Spleen (tissue), 11 donors: ENCODE data around the gene ITGA6. TPM values are rescaled to one million over a fixed set of nuclear protein-coding genes. Genes with fewer than 3 reads are reported as not detected.

ENCODE experiments used
- DNase-seq: peaks from one replicate; pipeline ENCODE4 v3.0.0-alpha.2; 2020
- H3K27ac ChIP-seq, 8 donors: fragments of 200-600 bp; sonication (generic) in 7 of 8; 1 replicate in 4 of 8; 2 replicates in 4 of 8; pipeline versions ENCODE4 v1.5.0 to v1.8.0; 2016 to 2021; ENCODE audit warnings: inconsistent platforms in 4 of 8, mild to moderate bottlenecking in 4 of 8, moderate library complexity in 1 of 8
- H3K27me3 ChIP-seq, 7 donors: fragments of 200-600 bp; sonication (generic) in 6 of 7; replicated peaks in 1 of 7; 1 replicate in 4 of 7; 2 replicates in 3 of 7; pipeline versions ENCODE4 v1.5.0 to v1.8.0; 2016 to 2021; ENCODE audit warnings: inconsistent platforms in 3 of 7, mild to moderate bottlenecking in 1 of 7
- H3K36me3 ChIP-seq, 6 donors: fragments of 200-600 bp; sonication (generic) in 5 of 6; 1 replicate in 4 of 6; 2 replicates in 2 of 6; pipeline versions ENCODE4 v1.5.0 to v1.8.0; 2016 to 2021; ENCODE audit warnings: inconsistent platforms in 2 of 6
- H3K4me1 ChIP-seq, 6 donors: fragments of 200-600 bp; sonication (generic) in 5 of 6; 1 replicate in 3 of 6; 2 replicates in 3 of 6; pipeline versions ENCODE4 v1.5.0 to v1.8.0; 2016 to 2021; ENCODE audit warnings: inconsistent platforms in 3 of 6
- H3K4me3 ChIP-seq, 8 donors: fragments of 200-600 bp; sonication (generic) in 7 of 8; 1 replicate in 4 of 8; 2 replicates in 4 of 8; pipeline versions ENCODE4 v1.5.0 to v1.8.0; 2016 to 2021; ENCODE audit warnings: inconsistent platforms in 4 of 8, mild to moderate bottlenecking in 4 of 8, moderate library complexity in 2 of 8
- H3K9me3 ChIP-seq, 8 donors: fragments of 200-600 bp; sonication (generic) in 7 of 8; 1 replicate in 4 of 8; 2 replicates in 4 of 8; pipeline versions ENCODE4 v1.5.0 to v1.8.0; 2016 to 2021; ENCODE audit warnings: inconsistent platforms in 4 of 8
- POLR2A ChIP-seq, 3 donors: fragments of 450-650 bp; IDR thresholded peaks; one replicate each; pipeline ENCODE4 v1.5.1; 2017; ENCODE audit warnings: antibody characterized with exemption in 3 of 3, mild to moderate bottlenecking in 1 of 3
- POLR2AphosphoS5 ChIP-seq, 3 donors: sonication (generic); formaldehyde crosslinking; IDR thresholded peaks; one replicate each; pipeline ENCODE4 v1.5.1; 2017; ENCODE audit warnings: antibody characterized with exemption in 3 of 3
- WGBS, 5 donors: extraction: QIAGEN DNeasy Blood & Tissue Kit in 3 of 5; methylation state at CpG; one replicate each; pipeline versions ENCODE4 v1.1.5 to v1.1.7; 2013 to 2018; 5-methylcytosine and 5-hydroxymethylcytosine counted together
- intact Hi-C: fragments of 100-400 bp; cut with DNase I; formaldehyde crosslinking; loops from one replicate; pipeline ENCODE4 v1.15.0; 2023; ENCODE audit warnings: low total_unique reads
- polyA plus RNA-seq, 3 donors: library from polyadenylated mRNA; stranded (reverse); fragments of 200-250 nt; gene quantifications; one replicate each; pipeline ENCODE4 v1.2.1, GENCODE V29; 2013
- total RNA-seq, 7 donors: library from RNA; depleted of rRNA in 3 of 7; stranded (reverse); fragments of >200 nt in 3 of 7; fragmentation: NEBNext Ultra II Directional in 4 of 7; extraction: Animal tissue kit (Norgen Biotek cat#: 25700) in 4 of 7; gene quantifications; one replicate each; pipeline versions ENCODE4 v1.1.0 to v1.2.1, GENCODE V29; 2016 to 2021
- TF ChIP-seq, protein P1 (sequence below), 11 experiments: fragments of 200-600 bp in 7 of 11; fragments of 450-650 bp in 4 of 11; sonication (generic) in 4 of 11; IDR thresholded peaks in 8 of 11; conservative IDR thresholded peaks in 3 of 11; 1 replicate in 7 of 11; 2 replicates in 4 of 11; pipeline versions ENCODE4 v1.4.0 to v1.8.0; 2016 to 2021; ENCODE audit warnings: antibody characterized with exemption in 11 of 11, inconsistent platforms in 4 of 11, mild to moderate bottlenecking in 1 of 11
- donor health status: healthy with polysubstance abuse.
- donor health status: DM: no; HTN: no; CAD: no; lungs with moderate emphysema.
- donor health status: DM: no; HTN: no; CAD: no.
- donor health status: Bipolar disorder and iron deficiency.
- donor health status: healthy.
- donor health status: DM: no; HTN: no; CAD: no.
- donor health status: DM: yes; HTN: yes; CAD: no.

The ITGA6 gene
- total and polyA plus RNA-seq, 10 donors = 6.9 to 172 (median 88.8) TPM

DNA sequence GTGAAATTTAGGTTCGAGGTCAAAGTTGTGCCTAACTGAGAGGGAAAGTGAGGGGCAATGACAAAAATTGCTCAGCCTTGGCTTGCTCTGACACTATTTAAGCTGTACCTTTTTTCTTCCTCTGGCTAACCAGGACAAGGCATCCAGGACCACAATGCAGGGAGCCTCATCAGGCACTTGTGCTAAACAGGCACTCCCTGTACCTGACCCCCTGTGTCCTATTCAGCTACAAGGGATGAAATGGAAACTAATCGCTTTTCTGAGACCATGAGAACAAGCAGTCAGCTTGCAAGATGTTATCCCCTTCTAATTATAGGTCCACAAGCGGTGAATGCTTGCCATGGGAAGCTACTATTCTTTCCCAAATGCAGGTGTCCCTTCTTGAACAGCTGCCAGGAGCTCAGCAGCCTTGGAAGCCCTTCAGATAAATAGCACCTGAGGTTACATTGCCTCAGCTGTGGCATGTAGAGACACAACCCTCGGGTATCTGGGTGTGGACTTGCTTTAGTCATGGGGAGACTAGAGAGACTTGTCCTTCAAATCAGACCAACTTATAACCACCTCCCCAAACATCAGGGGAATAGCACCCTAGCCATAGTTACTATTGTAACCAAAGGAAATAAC lies 19.1 kb upstream of the ITGA6 start:
- intact Hi-C loops = no loop called here
- Histone ChIP-seq H3K36me3 (no peaks in the 10 kb centered on the region), H3K27ac (peak overlapping the region in 3 of 8 donors; percentile 0 to 21 (median 4)), H3K4me1 (peaks cover 0 to 5% (median 0%) of the 10 kb centered on the region in 6 donors), H3K4me3 (no peak overlapping the region), H3K9me3 (no peaks in the 10 kb centered on the region), H3K27me3 (no peaks in the 10 kb centered on the region)
- 70 to 85% (median 76%) methylated on average over 4 of the region's 4 CpGs for WGBS, 5 donors
- TF ChIP-seq POLR2AphosphoS5 (IDR thresholded peaks at IDR 0.05) (no peak), POLR2A (IDR thresholded peaks at IDR 0.05) (no peak)
- TF ChIP-seq, protein P1, sequence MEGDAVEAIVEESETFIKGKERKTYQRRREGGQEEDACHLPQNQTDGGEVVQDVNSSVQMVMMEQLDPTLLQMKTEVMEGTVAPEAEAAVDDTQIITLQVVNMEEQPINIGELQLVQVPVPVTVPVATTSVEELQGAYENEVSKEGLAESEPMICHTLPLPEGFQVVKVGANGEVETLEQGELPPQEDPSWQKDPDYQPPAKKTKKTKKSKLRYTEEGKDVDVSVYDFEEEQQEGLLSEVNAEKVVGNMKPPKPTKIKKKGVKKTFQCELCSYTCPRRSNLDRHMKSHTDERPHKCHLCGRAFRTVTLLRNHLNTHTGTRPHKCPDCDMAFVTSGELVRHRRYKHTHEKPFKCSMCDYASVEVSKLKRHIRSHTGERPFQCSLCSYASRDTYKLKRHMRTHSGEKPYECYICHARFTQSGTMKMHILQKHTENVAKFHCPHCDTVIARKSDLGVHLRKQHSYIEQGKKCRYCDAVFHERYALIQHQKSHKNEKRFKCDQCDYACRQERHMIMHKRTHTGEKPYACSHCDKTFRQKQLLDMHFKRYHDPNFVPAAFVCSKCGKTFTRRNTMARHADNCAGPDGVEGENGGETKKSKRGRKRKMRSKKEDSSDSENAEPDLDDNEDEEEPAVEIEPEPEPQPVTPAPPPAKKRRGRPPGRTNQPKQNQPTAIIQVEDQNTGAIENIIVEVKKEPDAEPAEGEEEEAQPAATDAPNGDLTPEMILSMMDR (IDR thresholded peaks at IDR 0.05 in 8 of 11, conservative IDR thresholded peaks at IDR 0.05 in 3 of 11) = no peak
- no peak for DNase-seq

DNA sequence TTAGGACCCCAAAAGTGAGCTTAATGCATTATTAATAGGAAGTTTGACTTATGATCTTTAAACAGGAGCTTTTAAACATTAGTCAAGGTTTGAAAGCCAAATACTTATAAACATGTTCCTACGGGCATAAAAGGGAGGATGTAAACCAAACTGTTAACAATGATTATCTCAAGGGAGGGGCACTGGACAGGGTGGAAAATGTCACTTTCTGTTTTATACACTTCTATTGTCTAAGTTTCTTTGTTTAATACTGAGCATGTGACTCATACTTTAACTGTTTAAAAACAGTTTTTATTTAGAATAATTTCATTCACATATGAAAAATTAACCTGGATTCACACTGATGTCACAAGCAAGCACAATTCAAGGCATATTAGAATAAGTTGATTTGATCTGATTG lies 18.3 kb upstream of the ITGA6 start:
- intact Hi-C loops = no loop called here
- DNase-seq = no peak

DNA sequence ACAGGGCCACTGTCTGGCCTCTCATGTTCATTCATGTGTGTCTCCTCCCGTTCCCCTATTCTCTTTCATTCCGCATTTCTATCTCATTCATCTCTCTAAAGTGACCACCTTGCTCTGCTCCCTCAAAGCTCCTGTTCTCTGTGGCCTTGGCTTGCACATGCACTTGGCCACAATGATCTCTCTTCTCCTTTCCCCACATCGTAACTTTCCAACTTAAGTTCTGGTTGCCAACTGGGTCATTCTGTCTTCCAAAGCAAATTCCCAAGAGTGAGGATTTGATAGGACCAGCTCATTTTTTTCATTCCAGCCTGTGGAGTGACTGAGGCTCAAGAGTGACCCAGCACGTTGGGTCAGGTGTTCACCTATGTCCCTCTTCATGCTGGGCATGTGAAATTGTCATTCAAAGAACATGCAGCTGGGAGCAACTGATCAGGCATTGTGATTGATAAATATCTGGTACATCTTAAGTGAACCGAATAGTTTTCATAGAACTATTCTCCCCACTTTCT lies 14.3 kb upstream of the ITGA6 start:
- H3K9me3 ChIP-seq = peaks cover 0 to 3% (median 0%) of the 10 kb centered on the region in 8 donors
- peaks cover 0 to 5% (median 0%) of the 10 kb centered on the region in 6 donors for H3K4me1 ChIP-seq
- no peaks in the 10 kb centered on the region for H3K27me3 ChIP-seq
- intact Hi-C loops = no loop called here
- no peak for DNase-seq
- 63 to 85% (median 83%) methylated on average over 5 of the region's 5 CpGs for WGBS, 5 donors
- TF ChIP-seq POLR2A (IDR thresholded peaks at IDR 0.05) (no peak), POLR2AphosphoS5 (IDR thresholded peaks at IDR 0.05) (no peak)
- TF ChIP-seq, protein P1 (IDR thresholded peaks at IDR 0.05 in 8 of 11, conservative IDR thresholded peaks at IDR 0.05 in 3 of 11) = no peak
- no peak overlapping the region for H3K27ac ChIP-seq
- no peaks in the 10 kb centered on the region for H3K36me3 ChIP-seq
- no peak overlapping the region for H3K4me3 ChIP-seq

More for the DNA sequence above, 18.3 kb upstream of the ITGA6 start:
- Histone ChIP-seq H3K27me3 (no peaks in the 10 kb centered on the region), H3K9me3 (no peaks in the 10 kb centered on the region), H3K4me1 (peaks cover 0 to 5% (median 0%) of the 10 kb centered on the region in 6 donors), H3K4me3 (no peak overlapping the region), H3K36me3 (no peaks in the 10 kb centered on the region), H3K27ac (peak overlapping the region in 4 of 8 donors; percentile 0 to 21 (median 5))
- WGBS, 5 donors = 51 to 74% (median 61%) methylated on average over 1 of the region's 1 CpG
- no peak for TF ChIP-seq POLR2A (IDR thresholded peaks at IDR 0.05)
- TF ChIP-seq, protein P1 (IDR thresholded peaks at IDR 0.05 in 8 of 11, conservative IDR thresholded peaks at IDR 0.05 in 3 of 11) = no peak
- TF ChIP-seq POLR2AphosphoS5 (IDR thresholded peaks at IDR 0.05) = no peak

DNA sequence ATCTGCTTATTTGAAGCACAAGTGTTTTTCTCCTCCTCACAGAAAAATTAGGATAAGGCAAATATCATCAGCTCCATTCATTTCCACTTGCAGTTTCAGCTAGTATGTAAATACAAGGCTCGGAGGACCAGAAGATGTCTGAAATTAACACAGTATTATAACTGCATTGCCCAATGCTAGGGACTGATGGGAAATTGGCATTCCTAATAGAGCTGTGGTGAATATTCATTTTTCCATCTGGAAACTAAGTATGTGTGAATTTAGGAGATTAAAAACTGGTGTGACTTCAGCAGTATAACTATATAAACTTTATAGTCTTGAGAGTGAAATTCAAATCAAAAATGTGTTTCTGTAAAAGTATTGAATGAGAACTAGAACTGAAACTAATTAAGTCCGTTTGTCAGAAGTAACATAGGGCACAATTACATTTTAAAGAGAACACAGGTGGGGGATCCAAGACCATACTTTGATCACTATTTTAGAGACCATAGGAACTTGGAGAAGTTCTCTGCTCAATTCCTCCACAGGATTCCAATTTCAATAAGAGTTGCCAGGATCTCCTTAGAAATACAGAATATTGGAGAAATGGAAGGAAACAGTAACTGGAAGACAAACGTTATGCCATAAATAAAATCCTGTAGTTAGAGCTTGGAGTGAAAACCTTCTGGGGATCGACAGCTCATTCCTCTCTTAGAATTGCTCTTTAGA lies 12.1 kb upstream of the ITGA6 start:
- no peak overlapping the region for H3K4me3 ChIP-seq
- no peaks in the 10 kb centered on the region for H3K36me3 ChIP-seq
- intact Hi-C loops = no loop called here
- no peaks in the 10 kb centered on the region for H3K4me1 ChIP-seq
- H3K27me3 ChIP-seq = no peaks in the 10 kb centered on the region
- DNase-seq = no peak
- TF ChIP-seq POLR2A (IDR thresholded peaks at IDR 0.05) (no peak), POLR2AphosphoS5 (IDR thresholded peaks at IDR 0.05) (no peak)
- TF ChIP-seq, protein P1 (IDR thresholded peaks at IDR 0.05 in 8 of 11, conservative IDR thresholded peaks at IDR 0.05 in 3 of 11) = no peak
- H3K27ac ChIP-seq = no peak overlapping the region
- WGBS, 5 donors = 70 to 87% (median 80%) methylated on average over 4 of the region's 4 CpGs
- H3K9me3 ChIP-seq = peaks cover 0 to 3% (median 0%) of the 10 kb centered on the region in 8 donors
